Measurements from ENCODE around the gene ZNF592.

DNA sequence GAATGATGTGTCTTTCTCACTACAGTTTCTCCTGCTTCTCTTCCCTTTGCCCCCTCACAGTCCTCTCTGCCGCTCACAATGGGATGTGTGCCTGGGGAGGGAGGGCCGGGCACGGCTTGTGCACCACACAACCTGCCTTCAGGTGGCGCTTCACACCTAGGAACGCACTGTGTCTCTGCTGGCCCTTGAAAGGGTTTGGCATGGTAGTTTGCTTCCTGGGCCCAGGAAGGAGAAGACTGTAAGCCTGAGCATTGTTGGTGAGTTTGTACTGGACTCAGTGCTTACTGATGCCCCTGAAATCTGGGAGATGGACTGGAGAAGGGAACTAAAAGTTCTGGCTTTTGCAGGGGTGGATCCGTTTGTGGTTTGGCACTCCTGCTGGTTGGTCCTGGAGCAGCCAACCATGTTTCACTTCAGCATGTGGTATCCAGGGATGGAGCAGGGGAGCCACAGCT lies 78.0 kb downstream of the ZNF592 start:
- peak in 4 of 6 experiments; percentile 11 to 67 (median 61) for TF ChIP-seq CTCF (IDR thresholded peaks at IDR 0.05)
- TF ChIP-seq POLR2A (IDR thresholded peaks at IDR 0.05) = no peak
